GM19455 (cell line): Measurements from ENCODE around the gene RPS6KA2.
"Not testable (repeated sequence)": the region's sequence is repeated elsewhere in the genome, so short reads cannot be mapped to it uniquely, and the experiment has no call there.

Experiments
- ATAC-seq: cut with Tn5 transposase; IDR thresholded peaks from one replicate; pipeline ENCODE4 v1.9.1; 2021; ENCODE audit not compliant: unreplicated experiment

The RPS6KA2 gene

GRCh38 chr6:166636191-166636933 lies 9.3 kb upstream of the RPS6KA2 start:
- ATAC-seq: no peak

- no peak for ATAC-seq
Observed at GRCh38 chr6:166635013-166635970, 8.2 kb upstream of the RPS6KA2 start.

GRCh38 chr6:166634581-166634980 lies 7.5 kb upstream of the RPS6KA2 start:
- not testable (repeated sequence) for ATAC-seq

- no peak for ATAC-seq
Observed at GRCh38 chr6:166633732-166634535, 6.9 kb upstream of the RPS6KA2 start.

- no peak for ATAC-seq
Observed at GRCh38 chr6:166632731-166633130, 5.7 kb upstream of the RPS6KA2 start.

GRCh38 chr6:166630462-166630861 lies 3.4 kb upstream of the RPS6KA2 start:
- ATAC-seq: no peak

- no peak for ATAC-seq
Observed at GRCh38 chr6:166629628-166630027, 2.6 kb upstream of the RPS6KA2 start.

- peak; percentile 32 for ATAC-seq
Observed at GRCh38 chr6:166627875-166628801, 1.1 kb upstream of the RPS6KA2 start.

GRCh38 chr6:166626177-166627032 lies 646 bp downstream of the RPS6KA2 start:
- ATAC-seq: peak; percentile 4

GRCh38 chr6:166625356-166625755 lies 1.7 kb downstream of the RPS6KA2 start:
- ATAC-seq: no peak

GRCh38 chr6:166624275-166624674 lies 2.8 kb downstream of the RPS6KA2 start:
- no peak for ATAC-seq

- no peak for ATAC-seq
Observed at GRCh38 chr6:166623318-166623717, 3.7 kb downstream of the RPS6KA2 start.

- no peak for ATAC-seq
Observed at GRCh38 chr6:166621114-166621540, 5.9 kb downstream of the RPS6KA2 start.

GRCh38 chr6:166620478-166621113 lies 6.5 kb downstream of the RPS6KA2 start:
- ATAC-seq: no peak

- no peak for ATAC-seq
Observed at GRCh38 chr6:166619912-166620311, 7.1 kb downstream of the RPS6KA2 start.

- ATAC-seq: no peak
Observed at GRCh38 chr6:166618866-166619761, 7.9 kb downstream of the RPS6KA2 start.

- ATAC-seq: no peak
Observed at GRCh38 chr6:166618251-166618650, 8.8 kb downstream of the RPS6KA2 start.

- no peak for ATAC-seq
Observed at GRCh38 chr6:166617359-166617758, 9.7 kb downstream of the RPS6KA2 start.
